Prostate gland (tissue), 2 donors: ENCODE data around the gene LRRC4C. TPM values are rescaled to one million over a fixed set of nuclear protein-coding genes. Genes with fewer than 3 reads are reported as not detected.

Experiments used
- DNase-seq: peaks from one replicate; pipeline ENCODE4 v3.0.0-alpha.2; 2019; ENCODE audit warnings: low spot score
- H3K27ac ChIP-seq, 2 donors: fragments of 200-600 bp; sonication (generic); 2 replicates each; pipeline ENCODE4 v1.5.1; 2017 to 2019
- H3K27me3 ChIP-seq: fragments of 200-600 bp; sonication (generic); replicated peaks from 2 replicates; pipeline ENCODE4 v1.5.1; 2019; ENCODE audit not compliant: insufficient read depth
- H3K36me3 ChIP-seq, 2 donors: fragments of 200-600 bp; sonication (generic); 1 replicate in 1 of 2; 2 replicates in 1 of 2; pipeline versions ENCODE4 v1.5.1 to v1.8.1; 2017 to 2019
- H3K4me1 ChIP-seq: fragments of 200-600 bp; sonication (generic); replicated peaks from 2 replicates; pipeline ENCODE4 v1.5.1; 2019
- H3K4me3 ChIP-seq, 2 donors: fragments of 200-600 bp; sonication (generic); 2 replicates each; pipeline ENCODE4 v1.5.1; 2017 to 2019
- H3K9me3 ChIP-seq: fragments of 200-600 bp; sonication (generic); 2 replicates; pipeline ENCODE4 v1.5.1; 2017
- POLR2A ChIP-seq: fragments of 450-650 bp; IDR thresholded peaks from one replicate; pipeline ENCODE4 v1.6.1; 2016; ENCODE audit warnings: antibody characterized with exemption, mild to moderate bottlenecking
- POLR2AphosphoS5 ChIP-seq: sonication (generic); formaldehyde crosslinking; IDR thresholded peaks from one replicate; pipeline ENCODE4 v1.6.1; 2017; ENCODE audit warnings: antibody characterized with exemption
- WGBS: methylation state at CpG from one replicate; pipeline ENCODE4 v1.1.5; 2018; 5-methylcytosine and 5-hydroxymethylcytosine counted together
- intact Hi-C: fragments of 100-400 bp; cut with DNase I; formaldehyde crosslinking; loops from one replicate; pipeline ENCODE4 v1.14.2; 2022
- total RNA-seq, 2 donors: library from RNA; depleted of rRNA; stranded (reverse); fragments of >200 nt; gene quantifications; one replicate each; pipeline ENCODE4 v1.1.0, GENCODE V29; 2016
- TF ChIP-seq, protein P1 (sequence below), 4 experiments: fragments of 200-600 bp in 2 of 4; fragments of 450-650 bp in 2 of 4; sonication (generic) in 2 of 4; IDR thresholded peaks; 1 replicate in 3 of 4; 2 replicates in 1 of 4; pipeline ENCODE4 v1.5.1; 2016 to 2019; ENCODE audit warnings: antibody characterized with exemption in 4 of 4, mild to moderate bottlenecking in 2 of 4, moderate library complexity in 2 of 4

LRRC4C gene
- total RNA-seq, 2 donors from 2014 or later: 0.28 TPM; not detected in 1

DNA sequence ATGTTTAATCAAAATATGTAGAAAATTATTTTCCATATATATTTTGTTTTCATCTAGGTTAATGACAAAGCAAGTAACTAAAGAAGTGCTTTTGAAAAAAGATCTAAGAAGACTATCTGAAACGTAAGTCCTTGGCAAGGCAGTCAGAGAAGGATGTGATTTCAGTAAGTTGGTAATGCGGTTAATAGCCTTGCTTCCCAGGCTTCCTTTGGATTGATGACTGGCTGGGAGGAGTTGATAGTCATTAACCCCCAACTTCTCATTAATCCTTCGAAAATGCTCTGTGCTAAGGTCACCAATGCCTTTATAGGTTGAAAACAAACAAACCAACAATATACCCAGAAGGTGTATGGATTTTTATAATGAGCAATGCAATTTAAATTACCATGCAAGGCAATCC is 1326.5 kb downstream of the LRRC4C start:
- intact Hi-C loops: no loop called here

GRCh38 chr11:40130427-40130826 is 1329.0 kb downstream of the LRRC4C start:
- no peak for TF ChIP-seq POLR2AphosphoS5
- no peak for TF ChIP-seq POLR2A
- TF ChIP-seq, protein P1, sequence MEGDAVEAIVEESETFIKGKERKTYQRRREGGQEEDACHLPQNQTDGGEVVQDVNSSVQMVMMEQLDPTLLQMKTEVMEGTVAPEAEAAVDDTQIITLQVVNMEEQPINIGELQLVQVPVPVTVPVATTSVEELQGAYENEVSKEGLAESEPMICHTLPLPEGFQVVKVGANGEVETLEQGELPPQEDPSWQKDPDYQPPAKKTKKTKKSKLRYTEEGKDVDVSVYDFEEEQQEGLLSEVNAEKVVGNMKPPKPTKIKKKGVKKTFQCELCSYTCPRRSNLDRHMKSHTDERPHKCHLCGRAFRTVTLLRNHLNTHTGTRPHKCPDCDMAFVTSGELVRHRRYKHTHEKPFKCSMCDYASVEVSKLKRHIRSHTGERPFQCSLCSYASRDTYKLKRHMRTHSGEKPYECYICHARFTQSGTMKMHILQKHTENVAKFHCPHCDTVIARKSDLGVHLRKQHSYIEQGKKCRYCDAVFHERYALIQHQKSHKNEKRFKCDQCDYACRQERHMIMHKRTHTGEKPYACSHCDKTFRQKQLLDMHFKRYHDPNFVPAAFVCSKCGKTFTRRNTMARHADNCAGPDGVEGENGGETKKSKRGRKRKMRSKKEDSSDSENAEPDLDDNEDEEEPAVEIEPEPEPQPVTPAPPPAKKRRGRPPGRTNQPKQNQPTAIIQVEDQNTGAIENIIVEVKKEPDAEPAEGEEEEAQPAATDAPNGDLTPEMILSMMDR (IDR thresholded peaks at IDR 0.05): no peak
- no peak overlapping the region for H3K27ac ChIP-seq
- no peaks in the 10 kb centered on the region for H3K4me1 ChIP-seq
- H3K9me3 ChIP-seq: no peaks in the 10 kb centered on the region
- WGBS: 96% methylated on average over 1 of the region's 1 CpG
- H3K36me3 ChIP-seq: no peaks in the 10 kb centered on the region
- H3K27me3 ChIP-seq: no peaks in the 10 kb centered on the region
- intact Hi-C loops: no loop called here
- no peak overlapping the region for H3K4me3 ChIP-seq
- no peak for DNase-seq

More for the DNA sequence above, 1326.5 kb downstream of the LRRC4C start:
- no peaks in the 10 kb centered on the region for H3K36me3 ChIP-seq
- no peak for DNase-seq
- no peak overlapping the region for H3K27ac ChIP-seq
- TF ChIP-seq POLR2A (no peak), POLR2AphosphoS5 (no peak)
- TF ChIP-seq, protein P1 (IDR thresholded peaks at IDR 0.05): no peak
- no peak overlapping the region for H3K4me3 ChIP-seq
- WGBS: 59% methylated on average over 3 of the region's 3 CpGs
- no peaks in the 10 kb centered on the region for H3K4me1 ChIP-seq
- no peaks in the 10 kb centered on the region for H3K27me3 ChIP-seq
- H3K9me3 ChIP-seq: no peaks in the 10 kb centered on the region

DNA sequence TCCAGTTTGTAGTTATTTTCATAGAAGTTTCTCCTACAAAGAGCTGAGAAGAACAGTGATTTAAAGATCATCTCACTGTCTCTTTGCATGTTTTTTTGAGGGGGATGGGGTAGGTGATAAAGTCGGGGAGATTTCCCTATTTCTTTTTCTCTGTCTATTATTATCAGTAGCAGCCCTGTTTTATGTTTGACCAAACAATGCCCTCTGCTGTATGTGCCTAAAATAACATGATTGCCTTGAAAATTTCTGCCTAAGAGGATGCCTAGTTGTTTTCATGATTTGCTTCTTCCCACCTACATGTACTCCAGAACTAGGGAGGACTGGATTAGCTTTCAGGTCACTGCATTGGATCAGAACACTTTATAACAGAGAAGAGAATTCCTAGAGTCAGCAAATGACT is 1330.2 kb downstream of the LRRC4C start:
- Histone ChIP-seq H3K27ac (no peak overlapping the region), H3K4me3 (no peak overlapping the region), H3K9me3 (no peaks in the 10 kb centered on the region), H3K36me3 (no peaks in the 10 kb centered on the region), H3K27me3 (no peaks in the 10 kb centered on the region), H3K4me1 (no peaks in the 10 kb centered on the region)
- 0% methylated on average over 1 of the region's 1 CpG for WGBS
- intact Hi-C loops: no loop called here
- TF ChIP-seq POLR2AphosphoS5 (no peak), POLR2A (no peak)
- TF ChIP-seq, protein P1 (IDR thresholded peaks at IDR 0.05): no peak
- DNase-seq: no peak

GRCh38 chr11:40125054-40125453 is 1334.4 kb downstream of the LRRC4C start:
- no peak for DNase-seq
- WGBS: 17% methylated on average over 1 of the region's 1 CpG
- no peaks in the 10 kb centered on the region for H3K27me3 ChIP-seq
- TF ChIP-seq, protein P1 (IDR thresholded peaks at IDR 0.05): no peak
- TF ChIP-seq POLR2A: no peak
- TF ChIP-seq POLR2AphosphoS5: no peak
- H3K36me3 ChIP-seq: no peaks in the 10 kb centered on the region
- intact Hi-C loops: no loop called here
- H3K9me3 ChIP-seq: no peaks in the 10 kb centered on the region
- H3K4me1 ChIP-seq: no peaks in the 10 kb centered on the region
- no peak overlapping the region for H3K4me3 ChIP-seq
- H3K27ac ChIP-seq: no peak overlapping the region

- WGBS: 88% methylated on average over 1 of the region's 1 CpG
- no peak for DNase-seq
- no peak overlapping the region for H3K27ac ChIP-seq
- no peaks in the 10 kb centered on the region for H3K36me3 ChIP-seq
- H3K27me3 ChIP-seq: no peaks in the 10 kb centered on the region
- no peaks in the 10 kb centered on the region for H3K4me1 ChIP-seq
- TF ChIP-seq POLR2A: no peak
- TF ChIP-seq, protein P1 (IDR thresholded peaks at IDR 0.05): no peak
- TF ChIP-seq POLR2AphosphoS5: no peak
- intact Hi-C loops: no loop called here
- no peak overlapping the region for H3K4me3 ChIP-seq
- H3K9me3 ChIP-seq: no peaks in the 10 kb centered on the region
Measured at GRCh38 chr11:40119661-40120060, 1339.8 kb downstream of the LRRC4C start.
